Lower lobe of right lung (tissue), 2 donors: ENCODE measurements around the gene VARS2. TPM values are rescaled to one million over a fixed set of nuclear protein-coding genes. Genes with fewer than 3 reads are reported as not detected.

ENCODE experiments used
- ATAC-seq, 2 donors: fragments of 200-7000 bp; cut with Tn5 transposase; one replicate each; pipeline ENCODE4 v1.9.1; 2020 to 2022; ENCODE audit warnings: mild to moderate bottlenecking in 2 of 2, moderate library complexity in 2 of 2
- DNase-seq: peaks from one replicate; pipeline ENCODE4 v3.0.0-alpha.2; 2020
- H3K27ac ChIP-seq: fragments of 200-600 bp; one replicate; pipeline ENCODE4 v1.8.0; 2022
- H3K27me3 ChIP-seq: fragments of 200-600 bp; one replicate; pipeline ENCODE4 v1.8.0; 2022; ENCODE audit warnings: low read depth
- H3K36me3 ChIP-seq: fragments of 200-600 bp; one replicate; pipeline ENCODE4 v1.8.0; 2022; ENCODE audit warnings: mild to moderate bottlenecking
- H3K4me1 ChIP-seq: fragments of 200-600 bp; one replicate; pipeline ENCODE4 v1.8.0; 2022
- H3K4me3 ChIP-seq: fragments of 200-600 bp; one replicate; pipeline ENCODE4 v1.8.0; 2022; ENCODE audit warnings: mild to moderate bottlenecking
- H3K9me3 ChIP-seq: fragments of 200-600 bp; one replicate; pipeline ENCODE4 v1.8.0; 2022
- CTCF ChIP-seq: fragments of 200-600 bp; IDR thresholded peaks from one replicate; pipeline ENCODE4 v1.8.0; 2022; ENCODE audit warnings: antibody characterized with exemption, mild to moderate bottlenecking
- intact Hi-C: fragments of 100-400 bp; cut with DNase I; formaldehyde crosslinking; loops from one replicate; pipeline ENCODE4 v1.11.0; 2022
- total RNA-seq: library from RNA; stranded (reverse); fragmentation: NEBNext Ultra II Directional; extraction: Animal tissue kit (Norgen Biotek cat#: 25700); gene quantifications from one replicate; pipeline ENCODE4 v1.2.1, GENCODE V29; 2021
- donor health status: DM: no; HTN: yes; CAD: no; lungs with severe emphysema.

Gene VARS2
- total RNA-seq, 1 donor from 2014 or later = 33.0 TPM

GRCh38 chr6:30882759-30883684, 31.0 kb upstream of the VARS2 start:
- H3K4me1 ChIP-seq = peaks cover 41% of the 10 kb centered on the region
- H3K27ac ChIP-seq = peak overlapping the region; percentile 78
- H3K27me3 ChIP-seq = no peaks in the 10 kb centered on the region
- H3K36me3 ChIP-seq = no peaks in the 10 kb centered on the region
- DNase-seq (peak; percentile 83), ATAC-seq (peak; percentile 72 to 78)
- intact Hi-C loops = no loop called here
- peak overlapping the region; percentile 62 for H3K4me3 ChIP-seq
- no peak for TF ChIP-seq CTCF
- H3K9me3 ChIP-seq = no peaks in the 10 kb centered on the region

- ATAC-seq (peak; percentile 66 to 75), DNase-seq (peak; percentile 76)
- no peaks in the 10 kb centered on the region for H3K9me3 ChIP-seq
- peaks cover under 1% of the 10 kb centered on the region for H3K36me3 ChIP-seq
- H3K27me3 ChIP-seq = no peaks in the 10 kb centered on the region
- peaks cover 40% of the 10 kb centered on the region for H3K4me1 ChIP-seq
- TF ChIP-seq CTCF = no peak
- peak within 1 kb of the TSS; percentile 78 for H3K27ac ChIP-seq
- intact Hi-C loops = no loop called here
- peak within 1 kb of the TSS; percentile 62 for H3K4me3 ChIP-seq
These were observed 30.1 kb upstream of the VARS2 start, which contains the start of gene DDR1 for GRCh38 chr6:30883685-30884520. TSS of gene DDR1 (plus strand) at chr6:30884519. CDS start at chr6:30888730, 4,211 bp downstream.

DNA sequence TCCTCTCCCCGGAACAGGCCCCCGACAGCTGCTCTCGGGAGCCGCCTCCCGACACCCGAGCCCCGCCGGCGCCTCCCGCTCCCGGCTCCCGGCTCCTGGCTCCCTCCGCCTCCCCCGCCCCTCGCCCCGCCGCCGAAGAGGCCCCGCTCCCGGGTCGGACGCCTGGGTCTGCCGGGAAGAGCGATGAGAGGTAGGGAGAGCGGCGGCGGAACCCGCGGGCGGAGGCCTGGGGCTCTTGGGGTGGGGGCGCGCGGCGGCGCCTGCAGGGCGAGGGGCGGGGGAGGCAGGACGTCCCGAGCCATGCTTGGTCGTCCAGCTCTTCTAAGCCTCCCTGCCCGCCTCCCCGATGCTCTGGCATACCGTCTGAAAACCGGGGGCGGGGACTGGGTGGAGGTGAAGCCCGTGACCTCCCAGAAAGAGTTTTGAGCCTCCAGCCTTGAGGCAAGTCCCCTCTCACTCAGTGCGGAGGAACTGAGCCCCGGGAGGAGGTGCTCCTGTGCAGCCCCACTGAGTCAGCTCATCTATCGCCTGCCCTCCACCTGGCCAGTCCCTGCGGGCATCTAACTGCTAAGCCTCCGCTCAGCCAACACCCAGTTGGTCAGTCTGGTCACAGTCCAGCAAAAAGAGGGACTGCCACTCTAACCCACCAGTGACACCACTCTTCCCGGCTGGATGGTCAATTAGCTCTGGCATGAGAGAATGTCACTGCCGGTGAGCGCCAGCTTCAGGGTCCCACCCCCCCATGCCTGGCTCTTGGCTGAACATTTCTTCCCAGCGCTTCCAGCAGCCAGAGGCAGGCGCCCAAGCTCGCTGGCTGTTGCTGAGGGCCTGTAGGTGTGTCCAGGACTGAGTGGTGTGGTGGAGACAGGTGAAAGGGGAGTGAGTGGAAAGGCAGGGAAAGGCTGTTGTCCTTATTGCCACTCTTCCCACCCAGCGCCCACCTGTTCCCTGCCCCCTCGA, 29.2 kb upstream of the VARS2 start:
- no peaks in the 10 kb centered on the region for H3K27me3 ChIP-seq
- H3K4me1 ChIP-seq = peaks cover 40% of the 10 kb centered on the region
- H3K9me3 ChIP-seq = no peaks in the 10 kb centered on the region
- peak; percentile 44 to 46 for ATAC-seq
- no peak for DNase-seq
- H3K36me3 ChIP-seq = peaks cover 10% of the 10 kb centered on the region
- peak overlapping the region; percentile 62 for H3K4me3 ChIP-seq
- peak overlapping the region; percentile 76 for H3K27ac ChIP-seq
- intact Hi-C loops = no loop called here
- no peak for TF ChIP-seq CTCF

GRCh38 chr6:30885481-30885998, 28.5 kb upstream of the VARS2 start:
- DNase-seq (no peak), ATAC-seq (peak; percentile 65 to 68)
- H3K4me3 ChIP-seq = peak overlapping the region; percentile 62
- intact Hi-C loops = no loop called here
- no peaks in the 10 kb centered on the region for H3K9me3 ChIP-seq
- TF ChIP-seq CTCF = no peak
- H3K4me1 ChIP-seq = peaks cover 40% of the 10 kb centered on the region
- no peaks in the 10 kb centered on the region for H3K27me3 ChIP-seq
- peaks cover 16% of the 10 kb centered on the region for H3K36me3 ChIP-seq
- H3K27ac ChIP-seq = peak overlapping the region; percentile 76
